Endothelial cell of umbilical vein (primary cell): ENCODE data around the gene PHPT1. TPM values are rescaled to one million over a fixed set of nuclear protein-coding genes. Genes with fewer than 3 reads are reported as not detected.

Source experiments
- BruUV-seq: library from RNA; stranded (reverse); fragments of 400-500 nt; replicated peaks from 2 replicates; lab custom pipeline; 2021; lab: Mats Ljungman, UMichigan
- CTCF ChIA-PET: fragments of 300-600, 350-600 bp; sonication (Branson Sonifier 250); formaldehyde crosslinking; loops from one replicate; lab custom pipeline; 2021; ENCODE audit warnings: antibody characterized with exemption, inconsistent platforms; lab: Charles Lee
- POLR2A ChIA-PET: fragments of 300-600, 350-600 bp; sonication (Branson Sonifier 250); formaldehyde crosslinking; loops from one replicate; lab custom pipeline; 2021; ENCODE audit warnings: antibody characterized with exemption, inconsistent platforms; lab: Charles Lee
- DNase-seq: peaks from one replicate; pipeline ENCODE4 v3.0.0-alpha.2; 2011; ENCODE audit warnings: low read depth, low spot score
- FAIRE-seq: peaks from 2 replicates; lab custom pipeline; 2011; peaks lifted over from hg19 to GRCh38; lab: Jason Lieb, UNC
- H2AFZ ChIP-seq: 2 replicates; pipeline ENCODE4 v1.6.0; 2012; ENCODE audit warnings: low read depth, low read length, control low read depth, inconsistent platforms
- H3K27ac ChIP-seq: 2 replicates; pipeline ENCODE4 v1.5.1; 2011; ENCODE audit warnings: low read depth, mild to moderate bottlenecking, control low read depth, low read length, moderate library complexity; ENCODE audit not compliant: insufficient read depth
- H3K27me3 ChIP-seq, 2 experiments: 2 replicates each; pipeline versions ENCODE4 v1.6.0 to v1.6.1; 2011; ENCODE audit warnings: low read length in 2 of 2, mixed read lengths in 1 of 2; ENCODE audit not compliant: control insufficient read depth in 2 of 2, insufficient read depth in 2 of 2
- H3K36me3 ChIP-seq, 2 experiments: 2 replicates in 1 of 2; 3 replicates in 1 of 2; pipeline ENCODE4 v1.5.1; 2011; ENCODE audit warnings: low read length in 2 of 2, mild to moderate bottlenecking in 1 of 2, moderate library complexity in 1 of 2; ENCODE audit not compliant: control insufficient read depth in 2 of 2, insufficient read depth in 2 of 2; ENCODE audit errors: extremely low read depth in 1 of 2
- H3K4me1 ChIP-seq: 3 replicates; pipeline ENCODE4 v1.5.1; 2011; ENCODE audit warnings: mild to moderate bottlenecking, low read length; ENCODE audit not compliant: control insufficient read depth, insufficient read depth; ENCODE audit errors: extremely low read depth
- H3K4me2 ChIP-seq: 2 replicates; pipeline ENCODE4 v1.6.1; 2011; ENCODE audit warnings: low read length, control low read depth, mixed read lengths; ENCODE audit not compliant: insufficient read depth
- H3K4me3 ChIP-seq, 3 experiments: fragments of 200-600 bp in 1 of 3; sonication (generic), shearing (Covaris generic) in 1 of 3; replicated peaks in 1 of 3; 2 replicates each; pipeline ENCODE4 v1.5.1; 2011 to 2016; ENCODE audit warnings: control low read depth in 3 of 3, low read length in 3 of 3, mild to moderate bottlenecking in 2 of 3, inconsistent platforms in 1 of 3, low read depth in 1 of 3, moderate library complexity in 1 of 3; ENCODE audit not compliant: insufficient read depth in 1 of 3
- H3K79me2 ChIP-seq: 2 replicates; pipeline ENCODE4 v1.6.0; 2012; ENCODE audit warnings: low read length, inconsistent platforms; ENCODE audit not compliant: control insufficient read depth, insufficient read depth
- H3K9ac ChIP-seq: replicated peaks from 2 replicates; pipeline ENCODE3; 2011; ENCODE audit warnings: low read length, control low read depth; ENCODE audit not compliant: insufficient read depth; ENCODE audit errors: extremely low read depth
- H3K9me1 ChIP-seq: replicated peaks from 3 replicates; pipeline ENCODE4 v1.6.0; 2011; ENCODE audit warnings: mild to moderate bottlenecking, low read length; ENCODE audit not compliant: control insufficient read depth, insufficient read depth; ENCODE audit errors: extremely low read depth
- H3K9me3 ChIP-seq: replicated peaks from 2 replicates; pipeline ENCODE4 v1.5.1; 2012; ENCODE audit warnings: low read length, inconsistent platforms; ENCODE audit not compliant: control insufficient read depth, insufficient read depth
- H4K20me1 ChIP-seq: replicated peaks from 2 replicates; pipeline ENCODE3; 2011; ENCODE audit warnings: mild to moderate bottlenecking, low read length; ENCODE audit not compliant: control insufficient read depth, insufficient read depth; ENCODE audit errors: extremely low read depth
- EZH2 ChIP-seq: IDR thresholded peaks from 2 replicates; pipeline ENCODE4 v1.6.1; 2012; ENCODE audit warnings: borderline replicate concordance, low read depth, mild to moderate bottlenecking, moderate library complexity, low read length, inconsistent platforms; ENCODE audit not compliant: severe bottlenecking
- FOS ChIP-seq: IDR thresholded peaks from 2 replicates; pipeline ENCODE4 v1.6.1; 2011; ENCODE audit warnings: mild to moderate bottlenecking, low read length, moderate library complexity, borderline replicate concordance; ENCODE audit not compliant: insufficient read depth
- GATA2 ChIP-seq: IDR thresholded peaks from 2 replicates; pipeline ENCODE4 v1.7.0; 2011; ENCODE audit warnings: low read depth, mild to moderate bottlenecking, moderate library complexity, mixed read lengths, low read length; ENCODE audit not compliant: insufficient read length, insufficient read depth
- JUN ChIP-seq: IDR thresholded peaks from 2 replicates; pipeline ENCODE4 v1.6.1; 2011; ENCODE audit warnings: borderline replicate concordance, low read depth; ENCODE audit not compliant: insufficient read length, insufficient read depth
- MYC ChIP-seq: IDR thresholded peaks from one replicate; pipeline ENCODE4 v1.6.1; 2011; ENCODE audit warnings: mild to moderate bottlenecking, low read depth, low read length
- POLR2A ChIP-seq: IDR thresholded peaks from 2 replicates; pipeline ENCODE4 v1.6.1; 2012; ENCODE audit warnings: low read depth, mild to moderate bottlenecking, control low read depth, low read length
- POLR2AphosphoS5 ChIP-seq: IDR thresholded peaks from 2 replicates; pipeline ENCODE4 v1.6.1; 2012; ENCODE audit warnings: low read depth, mild to moderate bottlenecking, control low read depth, low read length, moderate library complexity; ENCODE audit not compliant: insufficient read depth
- dilution Hi-C: fragments of 300-500 bp; cut with MboI; formaldehyde crosslinking; loops from one replicate; pipeline ENCODE4 v1.15.0; 2019; ENCODE audit warnings: low sequenced_read_pairs; ENCODE audit not compliant: extremely low pct_ligation_motif_present
- intact Hi-C: fragments of 100-400 bp; cut with micrococcal nuclease; formaldehyde crosslinking; loops from one replicate; pipeline ENCODE4 v1.10.0; 2022
- polyA plus RNA-seq, 4 experiments: library from polyadenylated mRNA; depleted of rRNA in 3 of 4; stranded (reverse) in 3 of 4; unstranded in 1 of 4; fragments of >200 nt; gene quantifications; 2 replicates each; pipeline versions ENCODE4 v1.2.1 to v1.2.3, GENCODE V29; 2011 to 2012; ENCODE audit warnings: missing spikeins in 1 of 4
- total RNA-seq: library from RNA; stranded (reverse); gene quantifications from 2 replicates; pipeline ENCODE4 v1.2.3, GENCODE V29; 2021
- TF ChIP-seq, protein P1 (sequence below), 2 donors: IDR thresholded peaks; 1 replicate in 1 of 2; 2 replicates in 1 of 2; pipeline ENCODE4 v1.5.1; 2011; ENCODE audit warnings: low read length in 2 of 2, mild to moderate bottlenecking in 2 of 2, moderate library complexity in 2 of 2, control low read depth in 1 of 2, inconsistent platforms in 1 of 2, low read depth in 1 of 2; ENCODE audit not compliant: insufficient read depth in 1 of 2; ENCODE audit errors: extremely low read depth in 1 of 2
- TF ChIP-seq, protein P2 (sequence below): IDR thresholded peaks from 2 replicates; pipeline ENCODE4 v1.6.1; 2011; ENCODE audit not compliant: insufficient read depth, insufficient read length

The PHPT1 gene
- total and polyA plus RNA-seq, 2 donors (not counting 3 experiments of a cell fraction or from before 2014, with no cell fraction given), result 139 to 319 TPM

DNA sequence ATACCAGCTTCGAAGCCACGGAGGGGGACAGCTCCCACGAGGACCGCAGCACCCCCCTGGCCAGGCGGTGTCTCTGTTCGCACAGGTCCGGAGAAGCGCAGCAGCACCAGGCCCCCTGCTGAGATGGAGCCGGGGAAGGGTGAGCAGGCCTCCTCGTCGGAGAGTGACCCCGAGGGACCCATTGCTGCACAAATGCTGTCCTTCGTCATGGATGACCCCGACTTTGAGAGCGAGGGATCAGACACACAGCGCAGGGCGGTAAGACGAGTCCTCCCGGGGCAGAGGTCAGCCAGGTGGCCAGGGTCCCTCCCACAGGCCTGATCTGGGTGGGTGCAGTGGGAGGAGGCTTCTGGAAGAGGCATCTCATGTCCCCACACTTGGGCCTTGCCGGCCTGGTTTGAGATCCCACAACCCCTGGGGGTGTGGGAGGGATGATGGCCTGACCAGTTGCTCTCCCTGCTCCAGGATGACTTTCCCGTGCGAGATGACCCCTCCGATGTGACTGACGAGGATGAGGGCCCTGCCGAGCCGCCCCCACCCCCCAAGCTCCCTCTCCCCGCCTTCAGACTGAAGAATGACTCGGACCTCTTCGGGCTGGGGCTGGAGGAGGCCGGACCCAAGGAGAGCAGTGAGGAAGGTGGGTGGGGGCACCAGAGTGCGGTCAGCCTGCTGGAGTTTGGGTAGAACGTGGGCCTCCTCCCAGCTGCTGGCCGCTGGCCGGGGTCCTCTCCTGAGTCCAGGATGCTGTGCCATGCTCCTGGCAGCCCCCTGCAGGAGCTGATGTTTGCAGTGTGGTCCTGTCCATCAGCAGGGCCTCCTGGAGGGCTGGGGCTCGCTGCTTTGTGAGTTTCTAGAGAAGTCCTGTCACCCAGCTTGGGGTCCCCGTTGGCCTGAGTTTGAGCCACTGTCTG lies 9.7 kb upstream of the PHPT1 start:
- intact Hi-C loops (loop anchor here (5.0 kb wide), 2 partner anchors 32 to 158 kb away; partner anchors contain the start of genes CLIC3 and RABL6), dilution Hi-C loops (no loop called here)
- Histone ChIP-seq H3K4me3 (no peak overlapping the region), H3K9me3 (no peaks in the 10 kb centered on the region), H3K36me3 (peaks cover 0 to 13% of the 10 kb centered on the region in 2 experiments), H4K20me1 (no peaks in the 10 kb centered on the region), H2AFZ (no peak overlapping the region), H3K9ac (no peak overlapping the region), H3K27me3 (peaks cover 2 to 6% of the 10 kb centered on the region in 2 experiments), H3K4me2 (no peak overlapping the region), H3K79me2 (no peaks in the 10 kb centered on the region), H3K27ac (no peak overlapping the region), H3K4me1 (peaks cover 3% of the 10 kb centered on the region), H3K9me1 (no peaks in the 10 kb centered on the region)
- ChIA-PET CTCF (interaction anchor here (1.0 kb wide), 1 partner anchor 18 kb away, joined by 3 read pairs; no protein-coding TSS in a partner anchor), POLR2A (interaction anchor here (0.6 kb wide), 1 partner anchor 69 kb away, joined by 7 read pairs; no protein-coding TSS in a partner anchor)
- no peak for DNase-seq
- FAIRE-seq, result no peak
- no TSS peak for BruUV-seq
- TF ChIP-seq GATA2, result no peak
- TF ChIP-seq, protein P1, sequence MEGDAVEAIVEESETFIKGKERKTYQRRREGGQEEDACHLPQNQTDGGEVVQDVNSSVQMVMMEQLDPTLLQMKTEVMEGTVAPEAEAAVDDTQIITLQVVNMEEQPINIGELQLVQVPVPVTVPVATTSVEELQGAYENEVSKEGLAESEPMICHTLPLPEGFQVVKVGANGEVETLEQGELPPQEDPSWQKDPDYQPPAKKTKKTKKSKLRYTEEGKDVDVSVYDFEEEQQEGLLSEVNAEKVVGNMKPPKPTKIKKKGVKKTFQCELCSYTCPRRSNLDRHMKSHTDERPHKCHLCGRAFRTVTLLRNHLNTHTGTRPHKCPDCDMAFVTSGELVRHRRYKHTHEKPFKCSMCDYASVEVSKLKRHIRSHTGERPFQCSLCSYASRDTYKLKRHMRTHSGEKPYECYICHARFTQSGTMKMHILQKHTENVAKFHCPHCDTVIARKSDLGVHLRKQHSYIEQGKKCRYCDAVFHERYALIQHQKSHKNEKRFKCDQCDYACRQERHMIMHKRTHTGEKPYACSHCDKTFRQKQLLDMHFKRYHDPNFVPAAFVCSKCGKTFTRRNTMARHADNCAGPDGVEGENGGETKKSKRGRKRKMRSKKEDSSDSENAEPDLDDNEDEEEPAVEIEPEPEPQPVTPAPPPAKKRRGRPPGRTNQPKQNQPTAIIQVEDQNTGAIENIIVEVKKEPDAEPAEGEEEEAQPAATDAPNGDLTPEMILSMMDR (IDR thresholded peaks at IDR 0.05; ENCODE audit: extremely low read depth in 1 of 2, insufficient read depth in 1 of 2, low read depth in 1 of 2, low read length in 2 of 2), result no peak
- no peak for TF ChIP-seq POLR2AphosphoS5
- TF ChIP-seq MYC, result no peak
- TF ChIP-seq EZH2, result no peak
- no peak for TF ChIP-seq JUN
- TF ChIP-seq POLR2A, result no peak
- TF ChIP-seq FOS, result no peak
- TF ChIP-seq, protein P2, sequence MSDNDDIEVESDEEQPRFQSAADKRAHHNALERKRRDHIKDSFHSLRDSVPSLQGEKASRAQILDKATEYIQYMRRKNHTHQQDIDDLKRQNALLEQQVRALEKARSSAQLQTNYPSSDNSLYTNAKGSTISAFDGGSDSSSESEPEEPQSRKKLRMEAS, result no peak
